ENCODE results near the gene KCNQ5. TPM values are rescaled to one million over a fixed set of nuclear protein-coding genes. Genes with fewer than 3 reads are reported as not detected.

KCNQ5 gene
- total RNA-seq, 1 experiment from 2014 or later: not detected

DNA sequence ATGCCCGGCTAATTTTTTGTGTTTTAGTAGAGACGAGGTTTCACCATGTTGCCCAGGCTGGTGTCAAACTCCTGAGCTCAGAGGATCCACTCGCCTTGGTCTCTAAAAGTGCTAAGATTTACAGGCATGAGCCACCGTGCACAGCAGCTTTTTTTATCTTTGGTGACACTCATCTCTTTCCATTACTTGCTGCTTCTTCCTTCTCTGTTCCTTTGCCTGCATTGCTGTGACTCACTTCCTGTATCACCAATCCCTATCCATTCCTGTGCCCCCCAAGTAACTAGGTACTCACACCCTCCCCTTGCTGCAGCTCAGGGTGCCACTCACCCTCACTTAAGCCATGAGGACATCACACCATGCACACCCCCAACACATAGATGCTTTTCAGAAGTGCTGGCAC lies 578.9 kb downstream of the KCNQ5 start:
- Histone ChIP-seq H4K20me1 (ENCODE audit: insufficient read depth) (no peaks in the 10 kb centered on the region), H3K27me3 (ENCODE audit: insufficient read depth, low read length) (no peaks in the 10 kb centered on the region), H3K4me2 (ENCODE audit: low read length) (no peak overlapping the region), H3K4me3 (replicated peaks in 1 of 2; ENCODE audit: low read depth in 1 of 2, low read length in 2 of 2) (no peak overlapping the region), H3K4me1 (ENCODE audit: control insufficient read depth in 1 of 2, insufficient read depth in 2 of 2, low read length in 2 of 2) (peaks cover 0 to 3% of the 10 kb centered on the region in 2 experiments; a peak in 1 of 4 replicates), H3K9ac (ENCODE audit: low read length) (no peak overlapping the region), H2AFZ (ENCODE audit: low read depth, low read length, poor library complexity, severe bottlenecking) (no peak overlapping the region), H3K79me2 (ENCODE audit: insufficient read depth, low read length) (no peaks in the 10 kb centered on the region), H3K36me3 (ENCODE audit: control insufficient read depth in 1 of 2, insufficient read depth in 2 of 2, low read length in 2 of 2) (no peaks in the 10 kb centered on the region), H3K27ac (ENCODE audit: low read depth, low read length) (no peak overlapping the region), H3K9me2 (ENCODE audit: insufficient read depth) (no peaks in the 10 kb centered on the region), H3K9me3 (ENCODE audit: control insufficient read depth in 1 of 2, insufficient read depth in 1 of 2, low read depth in 1 of 2, low read length in 2 of 2) (no peaks in the 10 kb centered on the region)
- POLR2A ChIA-PET: no interaction called here
- intact Hi-C loops (cut with micrococcal nuclease): no loop called here
- DNase-seq (ENCODE audit: low read depth, low spot score) (no peak), ATAC-seq (no peak)
- RAD21 ChIA-PET (ENCODE audit: low non-redundant PET in 1 of 2, low total read pairs in 2 of 2, uncharacterized antibody in 2 of 2, unreplicated experiment in 2 of 2): interaction anchor here in 1 of 2 experiments (0.6 kb wide), 1 partner anchor 9 kb away, joined by 6 read pairs; no protein-coding TSS in a partner anchor
- TF ChIP-seq SP1 (IDR thresholded peaks at IDR 0.05; ENCODE audit: low read depth): no peak
- TF ChIP-seq, protein P1, sequence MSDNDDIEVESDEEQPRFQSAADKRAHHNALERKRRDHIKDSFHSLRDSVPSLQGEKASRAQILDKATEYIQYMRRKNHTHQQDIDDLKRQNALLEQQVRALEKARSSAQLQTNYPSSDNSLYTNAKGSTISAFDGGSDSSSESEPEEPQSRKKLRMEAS (IDR thresholded peaks at IDR 0.05): no peak
- no peak for TF ChIP-seq RAD21 (IDR thresholded peaks at IDR 0.05; ENCODE audit: low read depth)
- TF ChIP-seq EZH2phosphoT487 (IDR thresholded peaks at IDR 0.05; ENCODE audit: borderline replicate concordance): no peak
- TF ChIP-seq SRF (IDR thresholded peaks at IDR 0.05; ENCODE audit: low read depth): no peak
- no peak for TF ChIP-seq ZBTB33 (IDR thresholded peaks at IDR 0.05; ENCODE audit: extremely low read depth, insufficient replicate concordance, low read length)
- TF ChIP-seq YY1 (IDR thresholded peaks at IDR 0.05; ENCODE audit: extremely low read depth, insufficient replicate concordance, low read depth, low read length): no peak
- CTCF ChIA-PET: no interaction called here
- no TSS peak for BruUV-seq (replicated peaks)

DNA sequence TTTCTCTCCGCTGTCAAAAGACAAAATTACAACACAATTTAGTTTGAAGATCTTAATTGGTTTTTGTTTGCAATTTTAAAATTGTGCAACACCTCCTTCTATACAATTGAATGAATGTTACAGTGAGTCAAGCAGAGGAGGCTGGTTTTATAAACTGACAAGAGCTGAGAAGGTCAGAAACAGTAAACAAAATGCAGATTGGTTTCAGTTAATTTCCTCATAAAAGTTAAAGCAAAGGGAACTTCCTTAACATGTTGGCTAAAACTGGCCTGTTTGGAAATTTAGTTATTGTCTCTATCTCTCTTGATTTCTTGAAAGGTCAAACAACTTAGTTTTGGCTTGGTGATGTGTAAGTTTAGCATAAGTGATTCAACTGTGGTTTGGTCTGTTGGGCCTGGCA lies 581.2 kb downstream of the KCNQ5 start:
- DNase-seq (ENCODE audit: low read depth, low spot score): no peak
- BruUV-seq (replicated peaks): no TSS peak
- CTCF ChIA-PET: no interaction called here
- TF ChIP-seq JUND (IDR thresholded peaks at IDR 0.05) (no peak), SP1 (IDR thresholded peaks at IDR 0.05; ENCODE audit: low read depth) (no peak), ZNF274 (IDR thresholded peaks at IDR 0.05; ENCODE audit: low read depth, low read length) (no peak), POLR2AphosphoS5 (IDR thresholded peaks at IDR 0.05; ENCODE audit: low read depth, low read length) (no peak), CEBPB (IDR thresholded peaks at IDR 0.05; ENCODE audit: low read depth) (no peak), SRF (IDR thresholded peaks at IDR 0.05; ENCODE audit: low read depth) (no peak), ZBTB33 (IDR thresholded peaks at IDR 0.05; ENCODE audit: extremely low read depth, insufficient replicate concordance, low read length) (no peak), CBX3 (IDR thresholded peaks at IDR 0.05; ENCODE audit: low read depth) (no peak), SIN3A (IDR thresholded peaks at IDR 0.05; ENCODE audit: low read depth) (no peak)
- TF ChIP-seq, protein P1 (IDR thresholded peaks at IDR 0.05): no peak

More for the DNA sequence above, 581.2 kb downstream of the KCNQ5 start:
- intact Hi-C loops (cut with micrococcal nuclease): no loop called here
- no peaks in the 10 kb centered on the region for H3K9me3 ChIP-seq (ENCODE audit: control insufficient read depth in 1 of 2, insufficient read depth in 1 of 2, low read depth in 1 of 2, low read length in 2 of 2)
- ChIA-PET RAD21 (ENCODE audit: low non-redundant PET in 1 of 2, low total read pairs in 2 of 2, uncharacterized antibody in 2 of 2, unreplicated experiment in 2 of 2) (no interaction called here), POLR2A (no interaction called here)
- H3K4me3 ChIP-seq (replicated peaks in 1 of 2; ENCODE audit: low read depth in 1 of 2, low read length in 2 of 2): no peak overlapping the region
- H3K4me2 ChIP-seq (ENCODE audit: low read length): no peak overlapping the region
- H3K9me2 ChIP-seq (ENCODE audit: insufficient read depth): no peaks in the 10 kb centered on the region
- no peak overlapping the region for H3K9ac ChIP-seq (ENCODE audit: low read length)
- no peak overlapping the region for H2AFZ ChIP-seq (ENCODE audit: low read depth, low read length, poor library complexity, severe bottlenecking)
- peaks cover 0 to 3% of the 10 kb centered on the region in 2 experiments; a peak in 1 of 4 replicates for H3K4me1 ChIP-seq (ENCODE audit: control insufficient read depth in 1 of 2, insufficient read depth in 2 of 2, low read length in 2 of 2)
- H3K27me3 ChIP-seq (ENCODE audit: insufficient read depth, low read length): no peaks in the 10 kb centered on the region
- no peak for ATAC-seq
- H3K36me3 ChIP-seq (ENCODE audit: control insufficient read depth in 1 of 2, insufficient read depth in 2 of 2, low read length in 2 of 2): no peaks in the 10 kb centered on the region
- H4K20me1 ChIP-seq (ENCODE audit: insufficient read depth): no peaks in the 10 kb centered on the region
- H3K27ac ChIP-seq (ENCODE audit: low read depth, low read length): no peak overlapping the region
- no peaks in the 10 kb centered on the region for H3K79me2 ChIP-seq (ENCODE audit: insufficient read depth, low read length)

Data from HCT116 (cell line).